Neural cell (in vitro differentiated cells): Measurements from ENCODE around the gene CLK3. TPM values are rescaled to one million over a fixed set of nuclear protein-coding genes. Genes with fewer than 3 reads are reported as not detected.

ENCODE experiments used
- H2AFZ ChIP-seq: fragments of 200-600, 300-800 bp; sonication (generic), shearing (Covaris generic); 2 replicates; pipeline ENCODE4 v1.6.0; 2014; ENCODE audit warnings: low read depth, mild to moderate bottlenecking, antibody characterized with exemption, low read length, moderate library complexity
- H3F3A ChIP-seq: fragments of 200-600 bp; shearing (Covaris generic); 2 replicates; pipeline ENCODE4 v1.6.1; 2016; ENCODE audit warnings: mild to moderate bottlenecking, moderate library complexity, mixed read lengths, antibody characterized with exemption, low read length; ENCODE audit not compliant: insufficient read depth, poor library complexity, severe bottlenecking
- H3K27ac ChIP-seq: fragments of 200-600, 300-800 bp; sonication (generic), shearing (Covaris generic); 2 replicates; pipeline ENCODE4 v1.5.1; 2014; ENCODE audit warnings: mild to moderate bottlenecking, low read length, moderate library complexity
- H3K27me3 ChIP-seq: fragments of 300-800, 200-600 bp; sonication (generic), shearing (Covaris generic); 2 replicates; pipeline ENCODE4 v1.6.0; 2014; ENCODE audit warnings: mild to moderate bottlenecking, low read depth, low read length, moderate library complexity; ENCODE audit not compliant: insufficient read depth
- H3K36me3 ChIP-seq: fragments of 300-800, 200-600 bp; sonication (generic), shearing (Covaris generic); 2 replicates; pipeline ENCODE4 v1.5.1; 2014; ENCODE audit warnings: mild to moderate bottlenecking, antibody characterized with exemption, low read length, moderate library complexity; ENCODE audit not compliant: insufficient read depth
- H3K4me2 ChIP-seq: fragments of 300-800, 200-600 bp; sonication (generic), shearing (Covaris generic); 2 replicates; pipeline ENCODE4 v1.6.0; 2014; ENCODE audit warnings: mild to moderate bottlenecking, low read length
- H3K4me3 ChIP-seq: fragments of 300-800, 200-600 bp; sonication (generic), shearing (Covaris generic); 2 replicates; pipeline ENCODE4 v1.5.1; 2014; ENCODE audit warnings: mild to moderate bottlenecking, low read length, moderate library complexity
- H3K79me2 ChIP-seq: fragments of 200-600 bp; shearing (Covaris generic); replicated peaks from 2 replicates; pipeline ENCODE4 v1.6.0; 2014; ENCODE audit warnings: mild to moderate bottlenecking, low read length, moderate library complexity; ENCODE audit not compliant: insufficient read depth
- H3K9ac ChIP-seq: fragments of 300-800, 200-600 bp; sonication (generic), shearing (Covaris generic); 2 replicates; pipeline ENCODE4 v1.6.1; 2016; ENCODE audit warnings: mild to moderate bottlenecking, low read length, mixed read lengths
- H3K9me2 ChIP-seq: fragments of 200-600 bp; shearing (Covaris generic); 2 replicates; pipeline ENCODE4 v1.6.1; 2016; ENCODE audit warnings: mild to moderate bottlenecking, low read length, mixed read lengths; ENCODE audit not compliant: insufficient read depth
- H3K9me3 ChIP-seq: fragments of 200-600, 300-800 bp; sonication (generic), shearing (Covaris generic); 2 replicates; pipeline ENCODE4 v1.6.1; 2016; ENCODE audit warnings: mild to moderate bottlenecking, mixed run types, low read length, moderate library complexity, mixed read lengths
- H4K20me1 ChIP-seq: fragments of 200-600 bp; shearing (Covaris generic); 2 replicates; pipeline ENCODE4 v1.6.1; 2016; ENCODE audit warnings: mild to moderate bottlenecking, mixed run types; ENCODE audit not compliant: insufficient read depth
- EP300 ChIP-seq: fragments of 450-650 bp; conservative IDR thresholded peaks from 2 replicates; pipeline ENCODE4 v1.6.1; 2014; ENCODE audit warnings: antibody characterized with exemption, mild to moderate bottlenecking, moderate library complexity; ENCODE audit not compliant: poor library complexity, severe bottlenecking
- EZH2 ChIP-seq: fragments of 200-600, 300-800 bp; shearing (Covaris generic), sonication (generic); IDR thresholded peaks from 2 replicates; pipeline ENCODE4 v1.6.1; 2014; ENCODE audit warnings: antibody characterized with exemption, low read length, borderline replicate concordance, mild to moderate bottlenecking; ENCODE audit not compliant: insufficient read depth, poor library complexity, severe bottlenecking
- MXI1 ChIP-seq: fragments of 450-650 bp; conservative IDR thresholded peaks from 2 replicates; pipeline ENCODE4 v1.6.1; 2014; ENCODE audit warnings: antibody characterized with exemption, mild to moderate bottlenecking; ENCODE audit not compliant: poor library complexity, severe bottlenecking
- POLR2AphosphoS5 ChIP-seq: IDR thresholded peaks from 2 replicates; pipeline ENCODE4 v1.6.1; 2012
- RAD21 ChIP-seq: fragments of 450-650 bp; conservative IDR thresholded peaks from 2 replicates; pipeline ENCODE4 v1.6.1; 2014; ENCODE audit warnings: antibody characterized with exemption, mild to moderate bottlenecking, moderate library complexity
- REST ChIP-seq: IDR thresholded peaks from 2 replicates; pipeline ENCODE4 v1.6.1; 2012; ENCODE audit warnings: borderline replicate concordance
- SMC3 ChIP-seq: fragments of 450-650 bp; conservative IDR thresholded peaks from 2 replicates; pipeline ENCODE4 v1.6.1; 2014; ENCODE audit warnings: antibody characterized with exemption, mild to moderate bottlenecking, moderate library complexity; ENCODE audit not compliant: poor library complexity
- TAF1 ChIP-seq: IDR thresholded peaks from 2 replicates; pipeline ENCODE4 v1.6.1; 2012; ENCODE audit warnings: low read depth
- polyA plus RNA-seq: library from polyadenylated mRNA; depleted of rRNA; stranded (reverse); fragments of >200 nt; gene quantifications from 2 replicates; pipeline ENCODE4 v1.2.3, GENCODE V29; 2014
- TF ChIP-seq, protein P1 (sequence below): fragments of 450-650 bp; IDR thresholded peaks from 2 replicates; pipeline ENCODE4 v1.5.1; 2014; ENCODE audit warnings: antibody characterized with exemption, mild to moderate bottlenecking, moderate library complexity; ENCODE audit not compliant: poor library complexity, severe bottlenecking

Gene CLK3
- polyA plus RNA-seq, 1 donor from 2014 or later, result 88.3 TPM

GRCh38 chr15:74610302-74610951 is 5.2 kb upstream of the CLK3 start:
- Histone ChIP-seq H3K4me3 (no peak overlapping the region), H3K36me3 (no peaks in the 10 kb centered on the region), H3K79me2 (no peaks in the 10 kb centered on the region), H3K9me3 (no peaks in the 10 kb centered on the region), H3K27me3 (no peaks in the 10 kb centered on the region), H3K4me2 (no peak overlapping the region), H2AFZ (no peak overlapping the region), H4K20me1 (no peaks in the 10 kb centered on the region), H3K9ac (no peak overlapping the region), H3F3A (peaks cover 4% of the 10 kb centered on the region), H3K9me2 (no peaks in the 10 kb centered on the region), H3K27ac (no peak overlapping the region)
- TF ChIP-seq REST, result no peak
- no peak for TF ChIP-seq EZH2
- TF ChIP-seq, protein P1, sequence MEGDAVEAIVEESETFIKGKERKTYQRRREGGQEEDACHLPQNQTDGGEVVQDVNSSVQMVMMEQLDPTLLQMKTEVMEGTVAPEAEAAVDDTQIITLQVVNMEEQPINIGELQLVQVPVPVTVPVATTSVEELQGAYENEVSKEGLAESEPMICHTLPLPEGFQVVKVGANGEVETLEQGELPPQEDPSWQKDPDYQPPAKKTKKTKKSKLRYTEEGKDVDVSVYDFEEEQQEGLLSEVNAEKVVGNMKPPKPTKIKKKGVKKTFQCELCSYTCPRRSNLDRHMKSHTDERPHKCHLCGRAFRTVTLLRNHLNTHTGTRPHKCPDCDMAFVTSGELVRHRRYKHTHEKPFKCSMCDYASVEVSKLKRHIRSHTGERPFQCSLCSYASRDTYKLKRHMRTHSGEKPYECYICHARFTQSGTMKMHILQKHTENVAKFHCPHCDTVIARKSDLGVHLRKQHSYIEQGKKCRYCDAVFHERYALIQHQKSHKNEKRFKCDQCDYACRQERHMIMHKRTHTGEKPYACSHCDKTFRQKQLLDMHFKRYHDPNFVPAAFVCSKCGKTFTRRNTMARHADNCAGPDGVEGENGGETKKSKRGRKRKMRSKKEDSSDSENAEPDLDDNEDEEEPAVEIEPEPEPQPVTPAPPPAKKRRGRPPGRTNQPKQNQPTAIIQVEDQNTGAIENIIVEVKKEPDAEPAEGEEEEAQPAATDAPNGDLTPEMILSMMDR, result no peak
- TF ChIP-seq POLR2AphosphoS5, result no peak
- no peak for TF ChIP-seq SMC3
- TF ChIP-seq RAD21, result no peak
- no peak for TF ChIP-seq TAF1
- no peak for TF ChIP-seq MXI1
- TF ChIP-seq EP300, result no peak

DNA sequence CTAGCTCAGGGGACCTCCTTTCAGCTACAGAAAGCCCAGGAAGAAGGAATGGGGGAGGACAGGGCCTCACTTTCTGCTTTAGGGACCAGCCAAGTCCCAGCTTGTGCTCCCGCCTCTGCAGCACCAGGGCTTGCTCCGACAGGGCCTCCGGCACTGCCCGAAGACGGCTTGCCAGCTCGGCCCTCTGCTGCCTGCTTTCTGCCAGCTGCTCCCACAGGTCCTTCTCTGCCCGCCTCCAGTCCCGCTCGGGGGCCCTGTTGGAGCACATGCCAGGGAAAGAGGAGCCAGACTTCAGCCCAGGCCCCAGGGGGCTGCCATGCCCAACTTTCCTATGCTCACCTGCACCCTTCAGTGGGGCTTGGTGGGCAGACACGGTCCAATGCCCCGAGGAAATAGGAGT is 4.3 kb upstream of the CLK3 start:
- Histone ChIP-seq H3K9me3 (no peaks in the 10 kb centered on the region), H3K9me2 (no peaks in the 10 kb centered on the region), H2AFZ (no peak overlapping the region), H3K27me3 (no peaks in the 10 kb centered on the region), H3K79me2 (peaks cover 7% of the 10 kb centered on the region), H3K27ac (no peak overlapping the region), H4K20me1 (no peaks in the 10 kb centered on the region), H3K4me3 (no peak overlapping the region), H3F3A (peaks cover 4% of the 10 kb centered on the region), H3K4me2 (no peak overlapping the region), H3K9ac (no peak overlapping the region), H3K36me3 (no peaks in the 10 kb centered on the region)
- no peak for TF ChIP-seq RAD21

GRCh38 chr15:74611834-74612233 is 3.8 kb upstream of the CLK3 start:
- Histone ChIP-seq H4K20me1 (no peaks in the 10 kb centered on the region), H3K27me3 (no peaks in the 10 kb centered on the region), H3K27ac (no peak overlapping the region), H3K4me2 (no peak overlapping the region), H3K79me2 (peaks cover 12% of the 10 kb centered on the region), H3K36me3 (no peaks in the 10 kb centered on the region), H3K9me3 (no peaks in the 10 kb centered on the region), H3K9ac (no peak overlapping the region), H3K4me3 (no peak overlapping the region), H3K9me2 (no peaks in the 10 kb centered on the region), H2AFZ (no peak overlapping the region), H3F3A (peaks cover 4% of the 10 kb centered on the region)
- TF ChIP-seq POLR2AphosphoS5 (no peak), EP300 (no peak), TAF1 (no peak), RAD21 (no peak), MXI1 (no peak), SMC3 (no peak), EZH2 (no peak)
- TF ChIP-seq, protein P1, result no peak
